Measurements from ENCODE around the gene GABRG3.
"Not testable (repeated sequence)": the region's sequence is repeated elsewhere in the genome, so short reads cannot be mapped to it uniquely, and the experiment has no call there.

GABRG3 gene

DNA sequence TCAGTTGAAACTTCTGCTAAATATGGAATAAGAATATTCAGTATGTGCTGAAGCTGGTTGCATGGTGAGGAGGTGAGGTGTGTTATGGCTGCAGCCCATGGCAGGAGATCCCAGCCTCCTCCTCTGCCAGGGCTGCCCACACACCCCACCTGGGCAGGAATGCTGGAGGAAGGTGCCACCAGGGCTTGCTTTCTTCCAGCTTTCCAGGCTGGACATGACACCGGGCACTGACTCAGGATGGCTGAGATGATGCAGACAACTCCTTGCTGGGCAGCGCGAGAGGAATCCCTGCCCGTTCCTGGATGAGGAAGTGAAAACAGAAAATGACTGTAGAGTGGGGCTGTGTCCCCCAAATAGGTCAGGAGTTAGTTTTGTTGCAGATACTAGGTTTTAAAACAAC, 14.1 kb downstream of the GABRG3 start:
- no peaks in the 10 kb centered on the region for H3K79me2 ChIP-seq (ENCODE audit: insufficient read depth, low read depth)
- no peak overlapping the region for H3K27ac ChIP-seq
- no peak overlapping the region for H3K4me3 ChIP-seq (IDR thresholded peaks at IDR 0.05; ENCODE audit: insufficient read depth, low read depth, low read length)
- no peaks in the 10 kb centered on the region for H3K4me1 ChIP-seq (ENCODE audit: low read depth, poor library complexity, severe bottlenecking)
- no peak overlapping the region for H3K4me2 ChIP-seq
- no peaks in the 10 kb centered on the region for H3K36me3 ChIP-seq (ENCODE audit: insufficient read depth)
- no peaks in the 10 kb centered on the region for H3K27me3 ChIP-seq (ENCODE audit: insufficient read depth, low read depth)
- no peak overlapping the region for H2AFZ ChIP-seq (ENCODE audit: low read depth)
- H3K9ac ChIP-seq = no peak overlapping the region
- TF ChIP-seq, protein P1, sequence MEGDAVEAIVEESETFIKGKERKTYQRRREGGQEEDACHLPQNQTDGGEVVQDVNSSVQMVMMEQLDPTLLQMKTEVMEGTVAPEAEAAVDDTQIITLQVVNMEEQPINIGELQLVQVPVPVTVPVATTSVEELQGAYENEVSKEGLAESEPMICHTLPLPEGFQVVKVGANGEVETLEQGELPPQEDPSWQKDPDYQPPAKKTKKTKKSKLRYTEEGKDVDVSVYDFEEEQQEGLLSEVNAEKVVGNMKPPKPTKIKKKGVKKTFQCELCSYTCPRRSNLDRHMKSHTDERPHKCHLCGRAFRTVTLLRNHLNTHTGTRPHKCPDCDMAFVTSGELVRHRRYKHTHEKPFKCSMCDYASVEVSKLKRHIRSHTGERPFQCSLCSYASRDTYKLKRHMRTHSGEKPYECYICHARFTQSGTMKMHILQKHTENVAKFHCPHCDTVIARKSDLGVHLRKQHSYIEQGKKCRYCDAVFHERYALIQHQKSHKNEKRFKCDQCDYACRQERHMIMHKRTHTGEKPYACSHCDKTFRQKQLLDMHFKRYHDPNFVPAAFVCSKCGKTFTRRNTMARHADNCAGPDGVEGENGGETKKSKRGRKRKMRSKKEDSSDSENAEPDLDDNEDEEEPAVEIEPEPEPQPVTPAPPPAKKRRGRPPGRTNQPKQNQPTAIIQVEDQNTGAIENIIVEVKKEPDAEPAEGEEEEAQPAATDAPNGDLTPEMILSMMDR (conservative IDR thresholded peaks at IDR 0.05; ENCODE audit: low read depth, low read length) = no peak
- H4K20me1 ChIP-seq (ENCODE audit: insufficient read depth) = no peaks in the 10 kb centered on the region

DNA sequence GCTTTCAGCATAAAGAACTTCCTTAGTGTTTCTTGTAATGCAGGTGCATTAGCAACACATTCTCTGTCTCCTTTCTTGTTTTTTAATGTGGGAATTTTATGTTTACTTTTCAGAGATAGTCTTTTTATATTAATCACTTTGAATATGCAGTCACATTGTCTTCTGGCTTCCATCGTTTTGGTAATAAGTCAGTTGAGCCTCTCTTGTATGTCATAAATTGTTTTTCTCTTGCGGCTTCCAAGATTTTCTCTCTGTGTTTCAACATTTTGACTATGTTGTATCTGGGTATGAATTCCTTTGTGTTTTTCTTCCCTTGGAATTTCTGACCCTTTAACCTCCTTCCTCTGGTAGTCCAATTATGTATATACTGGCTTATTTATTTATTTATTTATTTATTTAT, 25.3 kb downstream of the GABRG3 start:
- no peaks in the 10 kb centered on the region for H3K4me1 ChIP-seq (ENCODE audit: low read depth, poor library complexity, severe bottlenecking)
- H3K27me3 ChIP-seq (ENCODE audit: insufficient read depth, low read depth) = no peaks in the 10 kb centered on the region
- H3K4me2 ChIP-seq = no peak overlapping the region
- no peaks in the 10 kb centered on the region for H3K36me3 ChIP-seq (ENCODE audit: insufficient read depth)
- no peaks in the 10 kb centered on the region for H4K20me1 ChIP-seq (ENCODE audit: insufficient read depth)
- H3K9ac ChIP-seq = no peak overlapping the region
- no peaks in the 10 kb centered on the region for H3K79me2 ChIP-seq (ENCODE audit: insufficient read depth, low read depth)
- H3K27ac ChIP-seq = no peak overlapping the region
- no peak overlapping the region for H2AFZ ChIP-seq (ENCODE audit: low read depth)
- TF ChIP-seq, protein P1 (conservative IDR thresholded peaks at IDR 0.05; ENCODE audit: low read depth, low read length) = no peak
- no peak overlapping the region for H3K4me3 ChIP-seq (IDR thresholded peaks at IDR 0.05; ENCODE audit: insufficient read depth, low read depth, low read length)

DNA sequence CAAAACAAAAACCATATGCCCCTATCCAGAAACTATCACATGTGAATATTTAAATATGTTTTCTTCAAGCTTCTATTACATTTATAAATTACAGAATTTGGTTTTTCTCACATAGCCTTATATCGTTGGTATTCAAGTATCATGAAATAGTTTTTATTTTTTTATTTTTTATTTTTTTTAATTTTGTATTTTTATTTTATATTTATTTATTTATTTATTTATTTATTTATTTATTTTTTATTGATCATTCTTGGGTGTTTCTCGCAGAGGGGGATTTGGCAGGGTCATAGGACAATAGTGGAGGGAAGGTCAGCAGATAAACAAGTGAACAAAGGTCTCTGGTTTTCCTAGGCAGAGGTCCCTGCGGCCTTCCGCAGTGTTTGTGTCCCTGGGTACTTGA, 32.0 kb downstream of the GABRG3 start:
- H3K4me2 ChIP-seq; H3K27ac ChIP-seq; H2AFZ ChIP-seq (ENCODE audit: low read depth); H3K9ac ChIP-seq; H4K20me1 ChIP-seq (ENCODE audit: insufficient read depth); H3K79me2 ChIP-seq (ENCODE audit: insufficient read depth, low read depth); H3K27me3 ChIP-seq (ENCODE audit: insufficient read depth, low read depth); H3K4me3 ChIP-seq (IDR thresholded peaks at IDR 0.05; ENCODE audit: insufficient read depth, low read depth, low read length); H3K4me1 ChIP-seq (ENCODE audit: low read depth, poor library complexity, severe bottlenecking); H3K36me3 ChIP-seq (ENCODE audit: insufficient read depth): not testable (repeated sequence)

DNA sequence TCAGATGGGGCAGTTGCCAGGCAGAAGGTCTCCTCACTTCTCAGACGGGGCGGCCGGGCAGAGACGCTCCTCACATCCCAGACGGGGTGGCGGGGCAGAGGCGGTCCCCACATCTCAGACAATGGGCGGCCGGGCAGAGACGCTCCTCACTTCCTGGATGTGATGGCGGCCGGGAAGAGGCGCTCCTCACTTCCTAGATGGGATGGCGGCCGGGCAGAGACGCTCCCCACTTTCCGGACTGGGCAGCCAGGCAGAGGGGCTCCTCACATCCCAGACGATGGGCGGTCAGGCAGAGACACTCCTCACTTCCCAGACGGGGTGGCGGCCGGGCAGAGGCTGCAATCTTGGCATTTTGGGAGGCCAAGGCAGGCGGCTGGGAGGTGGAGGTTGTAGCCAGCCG, 33.2 kb downstream of the GABRG3 start:
- H3K4me3 ChIP-seq (IDR thresholded peaks at IDR 0.05; ENCODE audit: insufficient read depth, low read depth, low read length); H3K27me3 ChIP-seq (ENCODE audit: insufficient read depth, low read depth); H3K4me1 ChIP-seq (ENCODE audit: low read depth, poor library complexity, severe bottlenecking); H4K20me1 ChIP-seq (ENCODE audit: insufficient read depth); H3K36me3 ChIP-seq (ENCODE audit: insufficient read depth); H2AFZ ChIP-seq (ENCODE audit: low read depth); H3K79me2 ChIP-seq (ENCODE audit: insufficient read depth, low read depth); H3K9ac ChIP-seq; H3K4me2 ChIP-seq; H3K27ac ChIP-seq: not testable (repeated sequence)

DNA sequence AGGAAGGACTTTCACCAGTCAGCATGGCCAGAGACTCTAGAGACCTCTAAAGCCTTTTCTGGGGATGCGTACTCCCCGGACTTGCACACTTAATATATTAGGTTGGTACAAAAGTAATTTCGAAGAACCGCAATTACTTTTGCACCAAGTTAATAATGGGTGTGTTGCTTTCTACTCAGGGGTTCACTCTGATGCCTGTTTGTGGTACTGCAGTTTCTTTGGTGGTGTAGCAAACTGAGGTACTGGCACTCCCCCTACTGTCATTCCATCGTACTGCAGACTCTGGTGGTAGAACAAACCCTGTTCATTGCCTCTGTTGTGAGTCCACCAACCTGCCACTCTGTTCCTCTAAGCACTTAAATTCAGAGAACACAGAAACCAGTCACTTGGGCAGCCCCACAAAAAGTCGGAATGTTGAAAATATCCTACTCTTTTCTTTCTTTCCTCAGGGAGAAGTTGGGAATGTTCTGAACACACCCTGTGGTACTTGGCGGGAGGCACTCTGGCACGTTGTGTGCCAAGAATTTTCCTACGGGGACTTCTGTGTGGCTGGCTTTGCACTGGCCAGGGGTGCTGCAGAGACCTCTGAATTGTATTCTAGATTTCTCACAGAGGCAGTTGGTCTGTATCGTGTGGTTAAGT, 46.3 kb downstream of the GABRG3 start:
- H3K4me2 ChIP-seq = no peak overlapping the region
- H3K36me3 ChIP-seq (ENCODE audit: insufficient read depth) = no peaks in the 10 kb centered on the region
- no peaks in the 10 kb centered on the region for H3K79me2 ChIP-seq (ENCODE audit: insufficient read depth, low read depth)
- H3K4me3 ChIP-seq (IDR thresholded peaks at IDR 0.05; ENCODE audit: insufficient read depth, low read depth, low read length) = no peak overlapping the region
- no peaks in the 10 kb centered on the region for H3K4me1 ChIP-seq (ENCODE audit: low read depth, poor library complexity, severe bottlenecking)
- no peaks in the 10 kb centered on the region for H3K27me3 ChIP-seq (ENCODE audit: insufficient read depth, low read depth)
- no peaks in the 10 kb centered on the region for H4K20me1 ChIP-seq (ENCODE audit: insufficient read depth)
- no peak overlapping the region for H3K27ac ChIP-seq
- TF ChIP-seq, protein P1 (conservative IDR thresholded peaks at IDR 0.05; ENCODE audit: low read depth, low read length) = peak; percentile 74
- H2AFZ ChIP-seq (ENCODE audit: low read depth) = no peak overlapping the region
- H3K9ac ChIP-seq = no peak overlapping the region

Measured in KMS-11 (cell line).